Measurements from ENCODE around the gene AP3S2.
A peak's percentile ranks its signal among the peaks of the same experiment; 100 is the strongest.

Gene AP3S2

DNA sequence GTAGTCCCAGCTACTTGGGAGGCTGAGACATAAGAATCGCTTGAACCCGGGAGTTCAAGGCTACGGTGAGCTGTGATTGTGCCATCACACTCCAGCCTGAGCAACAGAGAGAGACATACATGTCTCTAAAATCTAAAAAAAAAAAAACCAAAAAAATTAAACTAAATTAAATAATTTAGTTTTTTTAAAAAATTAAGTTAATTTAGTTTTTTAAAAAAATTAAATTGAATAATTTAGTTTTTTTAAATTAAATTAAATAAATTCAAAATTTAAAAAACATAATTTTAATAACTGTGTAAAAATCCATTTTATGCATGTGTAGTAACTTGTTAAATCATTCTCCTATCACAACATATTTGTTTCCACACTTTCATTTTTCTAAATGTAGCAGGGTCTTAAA, 39.1 kb upstream of the AP3S2 start:
- H3K4me3 ChIP-seq (ENCODE audit: low read length): no peak overlapping the region
- no peak for DNase-seq (ENCODE audit: low read depth)
- no peak for TF ChIP-seq CTCF (IDR thresholded peaks at IDR 0.05; ENCODE audit: insufficient read depth, low read depth, low read length, missing control alignments)

GRCh38 chr15:89928421-89928820, 34.6 kb upstream of the AP3S2 start:
- DNase-seq (ENCODE audit: low read depth): no peak
- no peak for TF ChIP-seq CTCF (IDR thresholded peaks at IDR 0.05; ENCODE audit: insufficient read depth, low read depth, low read length, missing control alignments)
- H3K4me3 ChIP-seq (ENCODE audit: low read length): no peak overlapping the region

- TF ChIP-seq CTCF (IDR thresholded peaks at IDR 0.05; ENCODE audit: insufficient read depth, low read depth, low read length, missing control alignments): no peak
- H3K4me3 ChIP-seq (ENCODE audit: low read length): no peak overlapping the region
- DNase-seq (ENCODE audit: low read depth): no peak
Observed at GRCh38 chr15:89926158-89926557, 32.4 kb upstream of the AP3S2 start.

- peak; percentile 72 for DNase-seq (ENCODE audit: low read depth)
- H3K4me3 ChIP-seq (ENCODE audit: low read length): no peak overlapping the region
- no peak for TF ChIP-seq CTCF (IDR thresholded peaks at IDR 0.05; ENCODE audit: insufficient read depth, low read depth, low read length, missing control alignments)
Observed at GRCh38 chr15:89917442-89918101, 23.8 kb upstream of the AP3S2 start.

GRCh38 chr15:89916660-89917059, 22.9 kb upstream of the AP3S2 start:
- no peak for DNase-seq (ENCODE audit: low read depth)
- no peak for TF ChIP-seq CTCF (IDR thresholded peaks at IDR 0.05; ENCODE audit: insufficient read depth, low read depth, low read length, missing control alignments)
- no peak overlapping the region for H3K4me3 ChIP-seq (ENCODE audit: low read length)

- peak within 1 kb of the TSS; percentile 65 for H3K4me3 ChIP-seq (ENCODE audit: low read length)
- peak; percentile 51 for DNase-seq (ENCODE audit: low read depth)
- no peak for TF ChIP-seq CTCF (IDR thresholded peaks at IDR 0.05; ENCODE audit: insufficient read depth, low read depth, low read length, missing control alignments)
Observed at GRCh38 chr15:89912674-89913396, 19.0 kb upstream of the AP3S2 start, which contains the start of gene ARPIN. ARPIN (minus strand) TSS chr15:89912952; CDS start chr15:89912835, 117 bp downstream.

All from epithelial cell of esophagus (primary cell).